Measurements from ENCODE around the gene C1orf105. TPM values are rescaled to one million over a fixed set of nuclear protein-coding genes. Genes with fewer than 3 reads are reported as not detected.

Gene C1orf105
- total RNA-seq, 1 donor from 2014 or later, result 2.8 TPM

GRCh38 chr1:172397221-172397620, 23.3 kb upstream of the C1orf105 start:
- no peak for DNase-seq

- no peak for DNase-seq
Measured at GRCh38 chr1:172397633-172398032, 22.9 kb upstream of the C1orf105 start.

- DNase-seq, result no peak
Measured at GRCh38 chr1:172398193-172398592, 22.3 kb upstream of the C1orf105 start.

- DNase-seq, result peak; percentile 98
Measured at GRCh38 chr1:172398970-172399755, 21.3 kb upstream of the C1orf105 start.

- no peak for DNase-seq
Measured at GRCh38 chr1:172399756-172400721, 20.4 kb upstream of the C1orf105 start.

GRCh38 chr1:172400722-172401105, 19.8 kb upstream of the C1orf105 start:
- DNase-seq, result peak; percentile 41

- DNase-seq, result peak; percentile 88
Measured at GRCh38 chr1:172401477-172401876, 19.0 kb upstream of the C1orf105 start.

GRCh38 chr1:172401892-172402291, 18.6 kb upstream of the C1orf105 start:
- DNase-seq, result no peak

GRCh38 chr1:172402878-172403569, 17.5 kb upstream of the C1orf105 start:
- no peak for DNase-seq

- peak; percentile 77 for DNase-seq
Measured at GRCh38 chr1:172404121-172404520, 16.4 kb upstream of the C1orf105 start.

GRCh38 chr1:172405912-172406311, 14.6 kb upstream of the C1orf105 start:
- no peak for DNase-seq

- no peak for DNase-seq
Measured at GRCh38 chr1:172406968-172407367, 13.5 kb upstream of the C1orf105 start.

- peak; percentile 33 for DNase-seq
Measured at GRCh38 chr1:172408958-172409357, 11.5 kb upstream of the C1orf105 start.

- no peak for DNase-seq
Measured at GRCh38 chr1:172410027-172410426, 10.5 kb upstream of the C1orf105 start.

GRCh38 chr1:172411791-172412338, 8.6 kb upstream of the C1orf105 start:
- no peak for DNase-seq

- no peak for DNase-seq
Measured at GRCh38 chr1:172414331-172414730, 6.2 kb upstream of the C1orf105 start.

- no peak for DNase-seq
Measured at GRCh38 chr1:172416496-172417035, 3.9 kb upstream of the C1orf105 start.

GRCh38 chr1:172417557-172417956, 2.9 kb upstream of the C1orf105 start:
- no peak for DNase-seq

GRCh38 chr1:172421974-172422604, 1.6 kb downstream of the C1orf105 start:
- no peak for DNase-seq

GRCh38 chr1:172423336-172423735, 2.9 kb downstream of the C1orf105 start:
- DNase-seq, result no peak

- DNase-seq, result no peak
Measured at GRCh38 chr1:172425339-172425738, 4.9 kb downstream of the C1orf105 start.

Measured in skin of body (tissue), 2 donors.